Cardiac atrium fibroblast (primary cell): Measurements from ENCODE around the gene RPL37A. TPM values are rescaled to one million over a fixed set of nuclear protein-coding genes. Genes with fewer than 3 reads are reported as not detected.

Experiments used
- total RNA-seq: library from RNA; depleted of rRNA; stranded (reverse); fragments of >200 nt; gene quantifications from 2 replicates; pipeline ENCODE4 v1.2.3, GENCODE V29; 2015

RPL37A gene
- total RNA-seq, result 1,447 and 1,667 TPM in 2 replicates

GRCh38 chr2:216498379-216499352 is at the start of gene RPL37A:
Gene RPL37A (plus strand): TSS chr2:216498844. CDS start chr2:216498875, 31 bp downstream.

Other genes with a start within 250 kb of the RPL37A start
- gene MARCHF4, start 126.4 kb upstream of the RPL37A start, total RNA-seq, result 2.6 and 4.7 TPM in 2 replicates
- 13.0 and 16.5 TPM in 2 replicates for gene SMARCAL1, start 86.4 kb upstream of the RPL37A start, total RNA-seq
- 15.9 and 29.8 TPM in 2 replicates for gene IGFBP2, start 134.6 kb downstream of the RPL37A start, total RNA-seq
- 2.9 and 15.9 TPM in 2 replicates for gene IGFBP5, start 196.7 kb downstream of the RPL37A start, total RNA-seq